HepG2 (cell line): ENCODE results near the gene DENND4C. TPM values are rescaled to one million over a fixed set of nuclear protein-coding genes. Genes with fewer than 3 reads are reported as not detected.

Experiments
- ASH2L ChIP-seq: fragments of 300-600, 200-600 bp; sonication (generic); IDR thresholded peaks from 2 replicates; pipeline ENCODE4 v1.7.0; 2017; ENCODE audit warnings: low read depth, mild to moderate bottlenecking, moderate library complexity, mixed read lengths, low read length; ENCODE audit not compliant: insufficient read length
- CHD4 ChIP-seq: fragments of 200-600 bp; sonication (generic); IDR thresholded peaks from 2 replicates; pipeline ENCODE4 v1.7.0; 2017; ENCODE audit warnings: mild to moderate bottlenecking, low read length, borderline replicate concordance
- GABPB1 ChIP-seq: IDR thresholded peaks from 2 replicates; pipeline ENCODE4 v1.6.1; 2016; ENCODE audit warnings: mild to moderate bottlenecking, missing genetic modification reagents, moderate library complexity, missing compliant biosample characterization
- HMGA1 ChIP-seq: sonication (generic); formaldehyde crosslinking; conservative IDR thresholded peaks from 2 replicates; pipeline ENCODE4 v1.4.0; 2020; ENCODE audit warnings: missing genetic modification reagents
- IRF2 ChIP-seq: IDR thresholded peaks from 2 replicates; pipeline ENCODE4 v1.6.1; 2018; ENCODE audit warnings: missing genetic modification reagents, missing compliant biosample characterization
- KLF15 ChIP-seq: sonication (generic); formaldehyde crosslinking; IDR thresholded peaks from 2 replicates; pipeline ENCODE4 v1.8.1; 2023; ENCODE audit warnings: borderline replicate concordance, mild to moderate bottlenecking, inconsistent platforms, missing genetic modification reagents, mixed read lengths
- MTA3 ChIP-seq: sonication (generic); formaldehyde crosslinking; IDR thresholded peaks from 2 replicates; pipeline ENCODE4 v1.4.0; 2020; ENCODE audit warnings: missing genetic modification reagents
- NFIB ChIP-seq: sonication (generic); formaldehyde crosslinking; IDR thresholded peaks from 2 replicates; pipeline ENCODE4 v1.9.0; 2021; ENCODE audit warnings: missing genetic modification reagents, mild to moderate bottlenecking, borderline replicate concordance
- NPAS2 ChIP-seq: sonication (generic); formaldehyde crosslinking; IDR thresholded peaks from 2 replicates; pipeline ENCODE4 v1.8.0; 2022; ENCODE audit warnings: mild to moderate bottlenecking, missing genetic modification reagents, borderline replicate concordance
- NR2F6 ChIP-seq, 2 experiments: IDR thresholded peaks; 2 replicates each; pipeline ENCODE4 v1.6.1; 2016; ENCODE audit warnings: antibody characterized with exemption in 1 of 2, mild to moderate bottlenecking in 1 of 2
- ONECUT2 ChIP-seq: sonication (generic); formaldehyde crosslinking; IDR thresholded peaks from 2 replicates; pipeline ENCODE4 v1.4.0; 2020; ENCODE audit warnings: missing genetic modification reagents
- RAD21 ChIP-seq: fragments of 450-650 bp; formaldehyde crosslinking; IDR thresholded peaks from 2 replicates; pipeline ENCODE4 v1.5.0; 2020; ENCODE audit warnings: mild to moderate bottlenecking
- ZNF12 ChIP-seq: sonication (generic); formaldehyde crosslinking; IDR thresholded peaks from 2 replicates; pipeline ENCODE4 v1.5.0; 2020; ENCODE audit warnings: missing genetic modification reagents
- ZNF205 ChIP-seq: IDR thresholded peaks from 2 replicates; pipeline ENCODE4 v1.6.1; 2018; ENCODE audit warnings: missing biosample characterization, missing genetic modification reagents
- ZNF207 ChIP-seq: fragments of 450-650 bp; IDR thresholded peaks from 2 replicates; pipeline ENCODE4 v1.6.1; 2016; ENCODE audit warnings: antibody characterized with exemption, borderline replicate concordance
- ZNF550 ChIP-seq: sonication (generic); formaldehyde crosslinking; IDR thresholded peaks from 2 replicates; pipeline ENCODE4 v1.4.0; 2020; ENCODE audit warnings: mild to moderate bottlenecking, missing genetic modification reagents, borderline replicate concordance
- ZNF772 ChIP-seq: sonication (generic); formaldehyde crosslinking; IDR thresholded peaks from 2 replicates; pipeline ENCODE4 v1.5.0; 2020; ENCODE audit warnings: mild to moderate bottlenecking, missing genetic modification reagents
- ZNF773 ChIP-seq: sonication (generic); formaldehyde crosslinking; IDR thresholded peaks from 2 replicates; pipeline ENCODE4 v1.4.0; 2020; ENCODE audit warnings: missing genetic modification reagents, borderline replicate concordance
- polyA plus RNA-seq, 8 experiments: library from polyadenylated mRNA; depleted of rRNA in 3 of 8; stranded (reverse) in 7 of 8; unstranded in 1 of 8; fragments of >200 nt; fragmentation: Illumina TruSeq in 4 of 8; extraction: Trizol in 4 of 8; gene quantifications; 2 replicates each; pipeline versions ENCODE4 v1.2.1 to v1.2.3, GENCODE V29; 2011 to 2016; ENCODE audit warnings: low read depth in 4 of 8, missing spikeins in 1 of 8, mixed read lengths in 1 of 8; ENCODE audit not compliant: insufficient read depth in 1 of 8
- total RNA-seq, 5 experiments: library from RNA; depleted of rRNA; stranded (reverse); fragments of >200 nt; fragmentation: Illumina TruSeq; extraction: Trizol; gene quantifications; 2 replicates each; pipeline ENCODE4 v1.2.3, GENCODE V29; 2016; ENCODE audit warnings: low read depth in 1 of 5
- TF ChIP-seq, protein P1 (sequence below): IDR thresholded peaks from 2 replicates; pipeline ENCODE4 v1.6.1; 2016; ENCODE audit warnings: missing genetic modification reagents, missing compliant biosample characterization
- TF ChIP-seq, protein P2 (sequence below): sonication (generic); formaldehyde crosslinking; IDR thresholded peaks from 2 replicates; pipeline ENCODE4 v1.4.0; 2020; ENCODE audit warnings: missing genetic modification reagents, borderline replicate concordance
- TF ChIP-seq, protein P3 (sequence below): sonication (generic); formaldehyde crosslinking; IDR thresholded peaks from 2 replicates; pipeline ENCODE4 v1.5.0; 2020; ENCODE audit warnings: missing genetic modification reagents
- TF ChIP-seq, protein P4 (sequence below): sonication (generic); formaldehyde crosslinking; IDR thresholded peaks from 2 replicates; pipeline ENCODE4 v1.4.0; 2020; ENCODE audit warnings: missing genetic modification reagents
- TF ChIP-seq, protein P5 (sequence below): IDR thresholded peaks from 2 replicates; pipeline ENCODE4 v1.6.1; 2016; ENCODE audit warnings: missing compliant biosample characterization, missing genetic modification reagents, borderline replicate concordance

DENND4C gene
- total and polyA plus RNA-seq, 2 of the 13 experiments (the other 11 are each of a cell fraction or from before 2014, with no cell fraction given) = 19.1 to 27.2 TPM

DNA sequence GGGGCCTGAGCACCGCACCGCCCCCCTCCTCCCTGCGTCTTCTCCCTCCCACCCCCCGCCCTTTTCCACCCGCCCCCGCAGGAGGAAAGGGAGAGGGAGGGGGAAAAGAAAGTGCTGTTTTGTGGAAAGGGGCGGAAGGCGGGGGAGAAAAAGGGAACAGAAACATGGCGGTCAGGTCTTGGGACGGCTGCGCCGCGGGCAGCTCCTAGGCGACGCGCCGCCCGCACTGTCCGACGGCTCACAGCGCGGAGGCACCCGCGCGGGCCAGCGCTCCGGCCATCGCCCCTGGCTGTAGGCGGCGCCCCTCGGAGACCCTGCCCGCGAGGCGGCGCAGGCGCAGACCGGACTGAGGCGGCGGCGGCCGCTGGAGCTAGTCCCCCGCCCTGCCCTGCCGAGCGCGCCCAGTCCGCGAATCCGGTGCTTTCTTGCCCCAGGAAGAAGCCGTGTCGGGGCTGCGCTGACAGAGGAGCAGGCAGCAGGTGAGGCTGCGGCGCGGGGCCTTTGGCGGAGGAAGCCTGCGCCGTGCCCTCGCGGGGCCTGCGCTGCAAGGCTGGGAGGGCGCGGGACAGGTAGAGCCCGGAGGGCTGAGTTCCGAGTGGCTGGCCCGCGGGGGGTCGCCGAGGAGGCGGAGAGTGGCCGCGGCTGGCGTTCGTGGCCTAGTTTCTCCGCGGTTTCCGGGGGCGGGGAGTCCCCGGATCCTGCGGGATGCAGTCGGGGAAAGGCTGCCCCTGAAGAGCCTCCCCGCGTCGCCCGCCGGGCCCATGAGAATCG, at the start of gene DENND4C (continued):
- TF ChIP-seq ZNF772 (CRISPR knock-in tag) (peak; percentile 86), KLF15 (CRISPR knock-in tag) (no peak), NPAS2 (no peak), ONECUT2 (CRISPR knock-in tag) (no peak), ZNF773 (CRISPR knock-in tag) (0 out of 2 replicates have a peak, but pooled peaks have one; percentile 57), IRF2 (peak; percentile 31; the same call in 1 of the 2 replicates), MTA3 (CRISPR knock-in tag) (no peak), ZNF550 (no peak), ZNF205 (0 out of 2 replicates have a peak, but pooled peaks have one; percentile 53), NFIB (no peak), GABPB1 (CRISPR knock-in tag) (peak; percentile 88), CHD4 (no peak), ASH2L (peak; percentile 85), ZNF12 (CRISPR knock-in tag) (no peak; the same call in 1 of the 2 replicates), RAD21 (CRISPR knock-in tag) (peak; percentile 60), NR2F6 (IDR thresholded peaks at IDR 0.05) (no peak), NR2F6 (CRISPR knock-in tag; IDR thresholded peaks at IDR 0.05) (peak; percentile 18; the same call in 1 of the 2 replicates), HMGA1 (CRISPR knock-in tag) (no peak), ZNF207 (no peak)
- TF ChIP-seq, protein P1, sequence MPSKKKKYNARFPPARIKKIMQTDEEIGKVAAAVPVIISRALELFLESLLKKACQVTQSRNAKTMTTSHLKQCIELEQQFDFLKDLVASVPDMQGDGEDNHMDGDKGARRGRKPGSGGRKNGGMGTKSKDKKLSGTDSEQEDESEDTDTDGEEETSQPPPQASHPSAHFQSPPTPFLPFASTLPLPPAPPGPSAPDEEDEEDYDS (CRISPR knock-in tag) = peak; percentile 58; the same call in 1 of the 2 replicates
- TF ChIP-seq, protein P2, sequence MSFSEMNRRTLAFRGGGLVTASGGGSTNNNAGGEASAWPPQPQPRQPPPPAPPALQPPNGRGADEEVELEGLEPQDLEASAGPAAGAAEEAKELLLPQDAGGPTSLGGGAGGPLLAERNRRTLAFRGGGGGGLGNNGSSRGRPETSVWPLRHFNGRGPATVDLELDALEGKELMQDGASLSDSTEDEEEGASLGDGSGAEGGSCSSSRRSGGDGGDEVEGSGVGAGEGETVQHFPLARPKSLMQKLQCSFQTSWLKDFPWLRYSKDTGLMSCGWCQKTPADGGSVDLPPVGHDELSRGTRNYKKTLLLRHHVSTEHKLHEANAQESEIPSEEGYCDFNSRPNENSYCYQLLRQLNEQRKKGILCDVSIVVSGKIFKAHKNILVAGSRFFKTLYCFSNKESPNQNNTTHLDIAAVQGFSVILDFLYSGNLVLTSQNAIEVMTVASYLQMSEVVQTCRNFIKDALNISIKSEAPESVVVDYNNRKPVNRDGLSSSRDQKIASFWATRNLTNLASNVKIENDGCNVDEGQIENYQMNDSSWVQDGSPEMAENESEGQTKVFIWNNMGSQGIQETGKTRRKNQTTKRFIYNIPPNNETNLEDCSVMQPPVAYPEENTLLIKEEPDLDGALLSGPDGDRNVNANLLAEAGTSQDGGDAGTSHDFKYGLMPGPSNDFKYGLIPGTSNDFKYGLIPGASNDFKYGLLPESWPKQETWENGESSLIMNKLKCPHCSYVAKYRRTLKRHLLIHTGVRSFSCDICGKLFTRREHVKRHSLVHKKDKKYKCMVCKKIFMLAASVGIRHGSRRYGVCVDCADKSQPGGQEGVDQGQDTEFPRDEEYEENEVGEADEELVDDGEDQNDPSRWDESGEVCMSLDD (CRISPR knock-in tag) = 0 out of 2 replicates have a peak, but pooled peaks have one; percentile 59
- TF ChIP-seq, protein P3, sequence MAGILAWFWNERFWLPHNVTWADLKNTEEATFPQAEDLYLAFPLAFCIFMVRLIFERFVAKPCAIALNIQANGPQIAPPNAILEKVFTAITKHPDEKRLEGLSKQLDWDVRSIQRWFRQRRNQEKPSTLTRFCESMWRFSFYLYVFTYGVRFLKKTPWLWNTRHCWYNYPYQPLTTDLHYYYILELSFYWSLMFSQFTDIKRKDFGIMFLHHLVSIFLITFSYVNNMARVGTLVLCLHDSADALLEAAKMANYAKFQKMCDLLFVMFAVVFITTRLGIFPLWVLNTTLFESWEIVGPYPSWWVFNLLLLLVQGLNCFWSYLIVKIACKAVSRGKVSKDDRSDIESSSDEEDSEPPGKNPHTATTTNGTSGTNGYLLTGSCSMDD = no peak
- TF ChIP-seq, protein P4, sequence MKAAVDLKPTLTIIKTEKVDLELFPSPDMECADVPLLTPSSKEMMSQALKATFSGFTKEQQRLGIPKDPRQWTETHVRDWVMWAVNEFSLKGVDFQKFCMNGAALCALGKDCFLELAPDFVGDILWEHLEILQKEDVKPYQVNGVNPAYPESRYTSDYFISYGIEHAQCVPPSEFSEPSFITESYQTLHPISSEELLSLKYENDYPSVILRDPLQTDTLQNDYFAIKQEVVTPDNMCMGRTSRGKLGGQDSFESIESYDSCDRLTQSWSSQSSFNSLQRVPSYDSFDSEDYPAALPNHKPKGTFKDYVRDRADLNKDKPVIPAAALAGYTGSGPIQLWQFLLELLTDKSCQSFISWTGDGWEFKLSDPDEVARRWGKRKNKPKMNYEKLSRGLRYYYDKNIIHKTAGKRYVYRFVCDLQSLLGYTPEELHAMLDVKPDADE (CRISPR knock-in tag) = peak; percentile 45; the same call in 1 of the 2 replicates
- TF ChIP-seq, protein P5, sequence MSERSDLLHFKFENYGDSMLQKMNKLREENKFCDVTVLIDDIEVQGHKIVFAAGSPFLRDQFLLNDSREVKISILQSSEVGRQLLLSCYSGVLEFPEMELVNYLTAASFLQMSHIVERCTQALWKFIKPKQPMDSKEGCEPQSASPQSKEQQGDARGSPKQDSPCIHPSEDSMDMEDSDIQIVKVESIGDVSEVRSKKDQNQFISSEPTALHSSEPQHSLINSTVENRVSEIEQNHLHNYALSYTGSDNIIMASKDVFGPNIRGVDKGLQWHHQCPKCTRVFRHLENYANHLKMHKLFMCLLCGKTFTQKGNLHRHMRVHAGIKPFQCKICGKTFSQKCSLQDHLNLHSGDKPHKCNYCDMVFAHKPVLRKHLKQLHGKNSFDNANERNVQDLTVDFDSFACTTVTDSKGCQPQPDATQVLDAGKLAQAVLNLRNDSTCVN (CRISPR knock-in tag) = no peak
